ENCODE data around the gene APOBEC3B.

APOBEC3B gene

DNA sequence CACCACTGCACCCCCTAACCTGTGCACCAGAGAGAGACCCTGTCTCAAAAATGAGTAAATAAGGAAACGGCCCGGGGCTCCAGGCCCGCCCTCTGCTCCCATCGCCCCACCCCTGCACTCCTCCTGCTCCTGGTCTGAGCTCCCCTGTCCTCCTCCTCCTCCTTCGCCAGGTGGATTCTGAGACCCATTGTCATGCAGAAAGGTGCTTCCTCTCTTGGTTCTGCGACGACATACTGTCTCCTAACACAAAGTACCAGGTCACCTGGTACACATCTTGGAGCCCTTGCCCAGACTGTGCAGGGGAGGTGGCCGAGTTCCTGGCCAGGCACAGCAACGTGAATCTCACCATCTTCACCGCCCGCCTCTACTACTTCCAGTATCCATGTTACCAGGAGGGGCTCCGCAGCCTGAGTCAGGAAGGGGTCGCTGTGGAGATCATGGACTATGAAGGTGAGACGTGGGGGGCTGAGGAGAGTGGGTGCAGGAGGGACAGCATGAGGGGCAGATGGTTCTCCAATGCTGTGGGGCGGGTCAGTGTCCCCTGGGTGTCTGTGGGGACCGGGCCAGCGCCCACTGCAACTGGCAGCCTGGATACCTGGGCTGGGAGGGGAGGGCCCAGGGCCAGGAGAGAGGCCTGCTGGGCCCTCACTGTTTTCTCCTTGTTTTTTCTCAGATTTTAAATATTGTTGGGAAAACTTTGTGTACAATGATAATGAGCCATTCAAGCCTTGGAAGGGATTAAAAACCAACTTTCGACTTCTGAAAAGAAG is 35.6 kb downstream of the APOBEC3B start:
- TF ChIP-seq, protein P1, sequence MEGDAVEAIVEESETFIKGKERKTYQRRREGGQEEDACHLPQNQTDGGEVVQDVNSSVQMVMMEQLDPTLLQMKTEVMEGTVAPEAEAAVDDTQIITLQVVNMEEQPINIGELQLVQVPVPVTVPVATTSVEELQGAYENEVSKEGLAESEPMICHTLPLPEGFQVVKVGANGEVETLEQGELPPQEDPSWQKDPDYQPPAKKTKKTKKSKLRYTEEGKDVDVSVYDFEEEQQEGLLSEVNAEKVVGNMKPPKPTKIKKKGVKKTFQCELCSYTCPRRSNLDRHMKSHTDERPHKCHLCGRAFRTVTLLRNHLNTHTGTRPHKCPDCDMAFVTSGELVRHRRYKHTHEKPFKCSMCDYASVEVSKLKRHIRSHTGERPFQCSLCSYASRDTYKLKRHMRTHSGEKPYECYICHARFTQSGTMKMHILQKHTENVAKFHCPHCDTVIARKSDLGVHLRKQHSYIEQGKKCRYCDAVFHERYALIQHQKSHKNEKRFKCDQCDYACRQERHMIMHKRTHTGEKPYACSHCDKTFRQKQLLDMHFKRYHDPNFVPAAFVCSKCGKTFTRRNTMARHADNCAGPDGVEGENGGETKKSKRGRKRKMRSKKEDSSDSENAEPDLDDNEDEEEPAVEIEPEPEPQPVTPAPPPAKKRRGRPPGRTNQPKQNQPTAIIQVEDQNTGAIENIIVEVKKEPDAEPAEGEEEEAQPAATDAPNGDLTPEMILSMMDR (IDR thresholded peaks at IDR 0.05; ENCODE audit: low read length, missing control alignments) = no peak
- no peak for DNase-seq (ENCODE audit: low read depth)
- H3K4me3 ChIP-seq (replicated peaks; ENCODE audit: low read depth, low read length) = no peak overlapping the region

DNA sequence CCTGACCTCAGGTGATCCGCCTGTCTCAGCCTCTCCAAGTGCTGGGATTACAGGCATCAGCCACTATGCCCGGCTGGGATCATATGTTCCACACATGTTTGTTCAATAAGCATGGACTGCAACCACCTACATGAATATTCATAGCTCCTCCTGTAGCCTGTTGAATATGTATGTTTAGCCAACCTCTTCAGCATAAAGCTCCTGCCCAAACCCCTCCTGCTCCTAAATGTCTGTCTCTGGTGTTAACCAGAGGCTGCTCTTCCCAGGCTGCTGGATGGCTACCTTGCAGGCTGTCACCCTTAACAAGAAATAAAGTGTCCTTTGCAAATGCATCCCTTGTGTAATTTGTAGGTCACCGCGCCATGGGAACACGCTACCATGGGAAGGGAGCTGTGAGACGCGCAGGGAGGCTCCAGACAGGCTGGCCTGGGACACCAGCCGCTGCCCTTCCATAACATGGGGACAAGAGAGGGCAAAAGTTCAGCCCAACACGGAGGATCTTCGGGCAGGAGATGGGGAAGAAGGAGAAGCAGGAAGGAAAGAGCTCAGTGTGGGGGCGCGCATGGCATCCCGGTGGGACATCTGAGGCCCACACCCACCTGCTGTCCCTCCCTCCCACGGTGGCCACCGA is 38.0 kb downstream of the APOBEC3B start:
- peak overlapping the region; percentile 19 for H3K4me3 ChIP-seq (replicated peaks; ENCODE audit: low read depth, low read length)
- peak; percentile 5 for DNase-seq (ENCODE audit: low read depth)

DNA sequence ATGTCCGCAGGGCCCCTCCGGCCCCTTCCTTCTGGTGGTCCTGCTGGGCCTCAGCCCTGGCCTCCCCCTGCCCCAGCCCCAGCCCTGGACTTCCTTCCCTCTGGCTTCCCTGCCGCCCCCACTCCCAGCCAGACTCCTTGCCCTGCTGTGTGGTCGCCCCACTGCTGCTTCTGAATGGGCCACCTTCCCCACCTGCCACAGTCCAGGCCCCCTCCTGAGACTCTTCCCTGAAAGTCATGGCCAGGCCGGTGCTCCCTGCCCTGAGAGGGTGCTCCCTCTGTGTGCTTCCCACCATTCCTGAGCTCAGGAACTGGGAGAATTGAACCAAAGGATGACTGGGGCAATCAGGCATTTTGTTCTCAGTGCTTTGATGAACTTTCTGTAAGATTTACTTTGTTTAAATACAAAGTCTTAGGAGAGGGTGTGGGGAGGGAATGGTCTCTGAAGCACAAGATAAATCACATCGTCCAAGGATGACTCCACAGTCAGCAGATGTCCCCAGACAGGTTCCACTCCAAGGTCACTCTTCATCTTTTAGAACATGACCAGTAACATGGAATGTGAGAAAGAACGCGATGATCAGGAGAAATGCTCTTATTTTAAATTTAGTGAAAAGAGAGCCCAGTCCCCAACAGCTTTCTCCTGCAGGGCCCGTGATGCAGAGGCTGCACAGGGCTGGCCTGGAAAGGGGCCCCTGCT is 39.6 kb downstream of the APOBEC3B start:
- H3K4me3 ChIP-seq (replicated peaks; ENCODE audit: low read depth, low read length) = peak overlapping the region; percentile 12
- DNase-seq (ENCODE audit: low read depth) = no peak
- TF ChIP-seq, protein P1 (IDR thresholded peaks at IDR 0.05; ENCODE audit: low read length, missing control alignments) = no peak

DNA sequence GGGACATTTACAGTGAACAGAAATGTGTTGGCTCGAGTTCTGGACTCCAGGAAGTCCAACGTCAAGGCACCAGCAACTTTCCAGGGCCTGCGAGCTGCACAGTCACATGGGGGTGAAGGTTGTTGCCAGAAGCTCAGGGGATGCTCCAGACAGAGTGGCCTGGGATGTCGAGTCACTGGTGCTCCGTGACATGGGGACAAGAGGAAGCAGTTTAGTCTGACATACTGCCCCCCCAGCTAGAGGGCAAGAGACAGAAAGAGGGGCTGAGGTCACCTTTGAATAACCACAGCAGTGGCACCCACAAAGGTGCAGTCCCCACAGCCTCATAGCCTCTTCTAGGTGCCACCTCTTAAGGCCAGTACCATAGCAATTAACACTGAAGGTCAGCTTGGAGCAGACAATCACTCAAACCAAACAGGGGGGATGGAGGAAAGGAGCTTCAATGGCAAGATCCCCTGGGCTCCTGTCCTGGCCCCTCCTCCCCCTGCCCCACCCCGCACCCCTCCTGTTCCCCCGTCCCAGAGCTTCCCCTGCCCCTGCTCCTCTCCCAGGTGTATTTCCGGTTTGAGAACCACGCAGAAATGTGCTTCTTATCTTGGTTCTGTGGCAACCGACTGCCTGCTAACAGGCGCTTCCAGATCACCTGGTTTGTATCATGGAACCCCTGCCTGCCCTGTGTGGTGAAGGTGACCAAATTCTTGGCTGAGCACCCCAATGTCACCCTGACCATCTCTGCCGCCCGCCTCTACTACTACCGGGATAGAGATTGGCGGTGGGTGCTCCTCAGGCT is 42.6 kb downstream of the APOBEC3B start:
- no peak for DNase-seq (ENCODE audit: low read depth)
- no peak overlapping the region for H3K4me3 ChIP-seq (replicated peaks; ENCODE audit: low read depth, low read length)
- TF ChIP-seq, protein P1 (IDR thresholded peaks at IDR 0.05; ENCODE audit: low read length, missing control alignments) = no peak

DNA sequence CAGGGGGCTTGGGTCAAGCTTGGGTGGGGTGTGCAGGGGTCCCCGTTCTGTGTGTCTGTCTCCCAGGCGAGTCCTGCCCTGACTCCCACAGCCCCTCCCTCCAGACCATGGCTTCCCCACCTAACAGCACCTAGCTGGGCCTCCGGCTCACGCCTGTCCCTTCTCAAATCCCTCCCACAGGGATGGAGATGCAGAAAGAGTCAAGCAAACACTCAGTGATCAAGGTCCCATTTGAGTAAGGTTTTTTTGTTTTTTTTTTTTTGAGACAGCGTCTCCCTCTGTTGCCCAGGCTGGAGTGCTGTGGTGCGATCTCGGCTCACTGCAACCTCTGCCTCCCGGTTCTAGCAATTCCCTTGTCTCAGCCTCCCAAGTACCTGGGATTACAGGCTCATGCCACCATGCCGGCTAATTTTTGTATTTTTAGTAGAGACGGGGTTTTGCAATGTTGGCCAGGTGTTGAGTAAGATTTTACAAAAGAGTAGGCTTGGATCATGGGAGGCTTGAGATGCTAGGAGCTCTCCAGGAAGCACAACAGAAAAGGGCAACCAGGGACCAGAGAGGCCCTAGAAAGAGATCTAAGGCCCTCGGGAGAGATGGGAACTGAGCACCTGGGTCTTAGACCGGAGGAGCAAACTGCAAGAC is 44.5 kb downstream of the APOBEC3B start:
- no peak for DNase-seq (ENCODE audit: low read depth)
- H3K4me3 ChIP-seq (replicated peaks; ENCODE audit: low read depth, low read length) = no peak overlapping the region
- TF ChIP-seq, protein P1 (IDR thresholded peaks at IDR 0.05; ENCODE audit: low read length, missing control alignments) = no peak

DNA sequence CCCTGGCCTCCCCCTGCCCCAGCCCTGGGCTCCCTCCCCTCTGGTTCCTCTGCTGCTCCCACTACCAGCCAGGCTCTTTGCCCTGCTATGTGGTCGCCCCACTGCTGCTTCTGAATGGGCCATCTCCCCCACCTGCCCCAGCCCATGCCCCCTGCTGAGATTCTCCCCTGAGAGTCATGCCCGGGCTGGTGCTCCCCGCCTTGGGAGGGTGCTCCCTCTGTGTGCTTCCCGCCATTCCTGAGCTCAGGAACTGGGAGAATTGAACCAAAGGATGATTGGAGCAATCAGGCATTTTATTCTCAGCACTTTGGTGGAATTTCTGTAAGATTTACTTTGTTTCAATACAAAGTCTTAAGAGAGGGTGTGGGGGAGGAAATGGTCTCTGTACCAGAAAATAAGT is 45.6 kb downstream of the APOBEC3B start:
- H3K4me3 ChIP-seq (replicated peaks; ENCODE audit: low read depth, low read length) = no peak overlapping the region
- DNase-seq (ENCODE audit: low read depth) = no peak
- TF ChIP-seq, protein P1 (IDR thresholded peaks at IDR 0.05; ENCODE audit: low read length, missing control alignments) = no peak

Data from fibroblast of pulmonary artery (primary cell).